Stimulated activated CD4-positive, alpha-beta T cell treated with anti-CD3 and anti-CD28 coated beads, Interleukin-2, amount 100 ng/mL, for 24 hours (primary cell): Measurements from ENCODE around the gene KBTBD13.
A peak's percentile ranks its signal among the peaks of the same experiment; 100 is the strongest.
"Not testable (repeated sequence)": the region's sequence is repeated elsewhere in the genome, so short reads cannot be mapped to it uniquely, and the experiment has no call there.

Experiments used
- DNase-seq, 2 donors: peaks; one replicate each; pipeline ENCODE4 v3.0.0-alpha.2; 2020

Gene KBTBD13

GRCh38 chr15:65089206-65089824, 12.8 kb downstream of the KBTBD13 start:
- DNase-seq: no peak

DNA sequence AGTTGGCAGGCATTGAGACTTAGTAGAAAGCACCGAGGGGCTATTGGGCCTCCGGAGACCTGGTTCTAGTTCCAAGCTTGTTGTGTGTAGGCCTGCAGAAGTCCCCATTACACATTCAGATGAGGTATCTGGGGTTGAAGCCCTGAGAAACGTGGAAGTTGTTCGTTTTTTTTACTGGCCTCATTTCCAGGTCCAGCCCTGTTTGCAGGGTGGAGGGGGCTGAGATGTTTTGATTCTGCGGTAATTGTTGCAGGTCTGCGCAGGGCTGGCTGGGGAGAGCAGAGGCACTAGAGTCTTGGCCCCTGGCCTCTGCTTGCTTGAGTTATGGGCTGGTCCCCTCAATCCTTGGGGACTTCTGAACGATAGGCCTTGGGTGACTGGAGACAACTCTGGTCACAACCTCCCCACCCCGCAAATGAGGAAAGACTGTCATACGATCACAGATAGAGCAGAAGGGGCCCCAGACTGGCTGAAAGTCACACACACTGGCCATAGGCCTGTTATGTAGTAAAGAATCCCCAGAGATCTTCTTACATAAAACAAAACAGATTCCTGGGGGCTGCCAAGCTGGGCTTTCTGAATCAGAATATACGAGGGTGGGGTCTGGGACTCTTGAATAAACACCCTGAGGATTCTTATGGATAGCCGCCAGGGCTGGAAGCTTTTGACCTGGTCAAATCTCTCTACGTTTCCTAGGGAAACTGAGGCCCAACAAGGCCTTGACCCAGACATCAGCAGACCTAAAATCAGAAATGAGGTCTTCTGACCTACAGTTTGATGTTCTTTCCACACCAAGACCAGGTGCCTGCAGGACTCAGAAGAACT, 15.6 kb downstream of the KBTBD13 start:
- no peak for DNase-seq

- no peak for DNase-seq
Measured at GRCh38 chr15:65092911-65093792, 16.6 kb downstream of the KBTBD13 start.

- not testable (repeated sequence) for DNase-seq
Measured at GRCh38 chr15:65093793-65094170, 17.2 kb downstream of the KBTBD13 start.

DNA sequence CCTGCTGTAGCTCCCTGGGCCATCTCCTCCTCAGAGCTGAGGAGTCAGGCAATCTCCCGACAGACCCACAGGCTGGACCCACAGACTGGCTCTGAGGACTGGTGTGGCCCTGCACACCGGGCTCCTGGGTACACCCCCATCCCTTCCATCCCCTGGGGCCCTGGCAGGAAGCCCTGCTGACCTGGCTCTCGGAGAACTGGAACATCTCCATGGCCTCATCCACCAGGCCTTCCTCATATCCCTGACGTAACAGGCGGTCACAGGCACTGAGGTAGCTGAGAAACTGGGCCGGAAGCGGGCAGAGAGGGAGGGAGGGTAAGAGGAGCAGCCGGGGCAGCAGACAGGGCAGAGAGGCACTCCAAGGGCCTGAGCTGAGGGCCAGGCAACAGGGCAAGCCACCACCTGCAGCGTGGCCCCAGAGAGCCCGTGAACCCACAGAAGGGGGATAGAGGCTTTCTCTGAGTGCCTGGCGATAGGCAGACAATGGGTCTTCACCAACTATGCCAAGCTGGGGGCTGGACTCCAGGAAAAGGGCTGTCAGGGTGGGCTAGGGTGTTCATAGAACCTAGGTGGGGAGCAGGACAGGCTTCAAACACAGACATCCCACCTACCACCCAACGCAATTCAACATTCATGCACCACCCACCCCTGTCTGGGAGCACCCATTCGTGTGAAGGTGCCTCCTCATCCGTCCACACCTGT, 17.9 kb downstream of the KBTBD13 start:
- no peak for DNase-seq

GRCh38 chr15:65095011-65095746, 18.6 kb downstream of the KBTBD13 start:
- no peak for DNase-seq

DNA sequence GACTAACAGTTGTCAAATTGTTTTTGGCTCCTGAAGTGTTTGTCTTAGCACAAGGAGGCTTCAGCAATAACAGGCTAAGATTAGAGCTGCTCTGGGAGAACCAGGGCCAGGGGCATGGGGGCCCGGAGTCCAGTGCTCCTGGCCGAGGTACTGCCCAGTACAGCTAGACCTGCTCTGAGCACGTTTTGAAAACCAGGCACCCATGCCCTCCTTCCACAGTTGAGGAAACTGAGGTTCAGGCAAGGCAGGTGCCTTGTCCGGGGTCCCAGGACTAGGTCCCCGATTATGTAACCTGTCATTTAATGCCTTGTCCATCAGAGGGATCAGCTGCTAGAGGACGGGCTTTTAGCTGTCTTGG, 19.2 kb downstream of the KBTBD13 start:
- no peak for DNase-seq

GRCh38 chr15:65096481-65097385, 20.2 kb downstream of the KBTBD13 start:
- DNase-seq: no peak

DNA sequence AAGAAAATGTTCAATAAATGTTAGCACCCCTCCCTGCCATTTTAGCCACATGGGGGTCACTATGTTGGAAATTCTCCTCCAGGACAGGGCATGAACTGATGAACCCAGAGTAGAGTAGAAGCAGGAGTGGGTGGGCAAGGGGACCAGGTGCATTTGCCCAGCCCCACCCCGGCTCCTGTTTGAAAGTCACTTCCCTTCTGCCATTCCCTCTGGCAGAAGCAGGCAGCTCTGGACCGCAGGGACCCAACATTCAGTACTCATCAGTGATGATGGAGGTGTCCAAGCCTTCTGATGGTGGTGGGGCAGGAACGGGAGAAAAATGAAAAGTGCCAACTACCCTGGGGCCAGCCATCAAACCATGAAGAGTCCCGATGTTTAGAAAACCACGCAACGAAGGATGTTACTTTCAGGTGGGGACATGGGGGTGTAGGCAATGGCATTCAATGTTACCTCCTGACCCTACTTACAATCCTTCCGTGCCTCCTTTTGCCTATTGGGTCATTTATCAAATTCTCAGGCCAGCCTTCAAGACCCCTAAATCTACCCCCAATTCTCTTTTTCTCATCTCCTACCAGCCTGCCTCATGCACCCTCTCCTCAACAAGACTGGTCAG, 21.2 kb downstream of the KBTBD13 start:
- no peak for DNase-seq

GRCh38 chr15:65099336-65099735, 22.8 kb downstream of the KBTBD13 start:
- no peak for DNase-seq

GRCh38 chr15:65099801-65100200, 23.3 kb downstream of the KBTBD13 start:
- DNase-seq: not testable (repeated sequence)

DNA sequence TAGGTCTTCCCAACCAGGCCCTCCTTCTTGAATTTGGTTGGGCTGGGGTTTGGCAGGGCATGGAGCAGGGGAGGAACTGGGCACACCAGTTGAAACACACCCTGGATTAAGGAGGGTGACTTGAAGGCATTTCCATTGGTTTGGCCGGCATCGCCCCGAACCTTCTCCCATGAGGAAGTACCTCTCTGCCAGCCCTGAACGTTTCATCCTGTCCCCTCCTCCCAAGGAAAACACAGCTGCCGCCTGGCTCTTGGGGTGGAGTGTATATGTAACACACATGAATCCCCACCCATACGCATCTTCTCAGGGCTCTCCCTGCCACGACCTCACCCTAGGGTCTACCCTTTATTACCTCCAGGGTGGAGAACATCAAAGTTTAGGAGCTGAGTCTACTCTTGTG, 23.9 kb downstream of the KBTBD13 start:
- DNase-seq: no peak

GRCh38 chr15:65101411-65101890, 24.9 kb downstream of the KBTBD13 start:
- peak; percentile 64 to 70 for DNase-seq

DNA sequence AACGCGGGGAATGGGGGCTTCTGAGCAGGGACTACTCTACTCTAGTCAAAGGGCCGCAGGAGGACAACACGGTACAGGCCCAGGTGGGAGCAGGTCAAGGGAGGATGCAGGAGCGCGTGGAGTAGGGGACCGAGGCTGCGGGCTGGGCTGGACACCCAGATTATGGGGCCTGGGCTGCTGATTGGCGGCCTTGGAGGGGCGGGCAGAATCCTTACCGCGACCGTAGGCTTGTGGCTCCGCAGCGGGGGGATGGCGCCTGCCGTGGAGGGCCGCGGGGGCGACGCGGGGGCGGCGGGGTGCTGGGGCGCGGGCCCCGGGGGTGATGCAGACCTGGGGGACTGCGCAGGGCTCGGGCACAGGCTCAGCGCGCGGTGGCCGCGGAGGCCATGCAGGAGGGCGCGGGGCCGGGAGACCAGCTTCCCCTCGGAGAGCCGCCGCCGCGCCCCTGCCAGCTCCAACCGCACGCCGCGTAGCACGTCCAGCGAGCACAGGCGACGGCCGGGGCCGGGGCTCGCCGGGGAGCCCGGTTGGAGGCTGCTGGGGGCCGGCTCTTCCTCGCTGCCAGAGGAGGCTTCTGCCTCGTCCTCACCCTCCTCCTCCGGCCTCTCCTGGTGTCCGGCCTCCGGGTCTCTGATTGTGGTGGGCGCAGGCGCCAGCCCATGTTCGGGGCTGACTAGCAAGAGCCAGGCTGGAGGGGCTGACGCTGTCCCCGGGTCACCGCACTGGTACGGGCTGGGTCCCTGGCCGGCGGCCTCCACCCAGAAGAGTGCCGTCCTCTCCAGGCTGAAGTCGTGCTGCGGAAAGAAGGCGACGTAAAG, 25.6 kb downstream of the KBTBD13 start:
- no peak for DNase-seq

- no peak for DNase-seq
Measured at GRCh38 chr15:65102912-65103311, 26.4 kb downstream of the KBTBD13 start.

DNA sequence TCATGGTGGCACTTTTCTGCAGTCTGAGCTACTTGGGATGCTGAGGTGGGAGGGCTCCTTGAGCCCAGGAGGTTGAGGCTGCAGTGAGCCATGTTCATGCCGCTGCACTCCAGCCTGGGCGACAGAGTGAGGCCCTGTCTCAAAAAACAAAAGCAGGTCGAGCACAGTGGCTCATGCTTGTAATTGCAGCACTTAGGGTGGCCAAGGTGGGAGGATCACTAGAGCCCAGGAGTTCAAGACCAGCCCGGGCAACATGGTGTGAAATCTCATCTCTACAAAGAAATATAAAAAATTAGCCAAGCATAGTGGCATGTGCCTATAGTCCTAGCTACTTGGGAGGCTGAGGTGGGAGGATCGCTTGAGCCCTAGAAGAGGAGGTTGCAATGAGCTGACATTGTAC, 28.5 kb downstream of the KBTBD13 start:
- DNase-seq: no peak

DNA sequence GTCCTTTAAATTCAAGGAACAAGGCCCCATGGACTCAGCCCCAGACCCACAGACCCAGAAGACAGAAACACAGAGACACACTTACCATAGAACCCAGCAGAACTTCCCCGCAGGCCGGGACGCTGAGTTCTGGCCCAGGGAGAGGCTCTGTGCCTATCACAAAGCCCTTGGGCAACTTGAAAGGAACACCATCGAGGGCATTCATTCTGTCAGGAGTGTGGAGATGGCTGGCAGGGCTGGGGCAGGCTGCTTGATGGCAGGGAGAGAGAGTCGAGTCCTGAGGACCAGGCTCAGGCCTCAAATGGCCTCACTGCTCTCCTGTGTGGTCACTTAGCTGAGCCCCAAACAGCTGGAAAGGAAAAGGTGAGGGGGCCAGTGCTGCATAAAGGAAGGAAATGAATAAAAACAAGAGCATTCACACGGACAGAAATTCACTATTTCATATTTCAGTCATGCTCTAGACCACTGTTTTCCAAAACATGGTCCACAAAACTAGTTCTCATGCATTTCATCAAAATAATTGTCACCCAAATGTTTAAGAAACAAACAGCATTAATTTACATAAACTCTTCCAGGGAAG, 29.6 kb downstream of the KBTBD13 start:
- no peak for DNase-seq

DNA sequence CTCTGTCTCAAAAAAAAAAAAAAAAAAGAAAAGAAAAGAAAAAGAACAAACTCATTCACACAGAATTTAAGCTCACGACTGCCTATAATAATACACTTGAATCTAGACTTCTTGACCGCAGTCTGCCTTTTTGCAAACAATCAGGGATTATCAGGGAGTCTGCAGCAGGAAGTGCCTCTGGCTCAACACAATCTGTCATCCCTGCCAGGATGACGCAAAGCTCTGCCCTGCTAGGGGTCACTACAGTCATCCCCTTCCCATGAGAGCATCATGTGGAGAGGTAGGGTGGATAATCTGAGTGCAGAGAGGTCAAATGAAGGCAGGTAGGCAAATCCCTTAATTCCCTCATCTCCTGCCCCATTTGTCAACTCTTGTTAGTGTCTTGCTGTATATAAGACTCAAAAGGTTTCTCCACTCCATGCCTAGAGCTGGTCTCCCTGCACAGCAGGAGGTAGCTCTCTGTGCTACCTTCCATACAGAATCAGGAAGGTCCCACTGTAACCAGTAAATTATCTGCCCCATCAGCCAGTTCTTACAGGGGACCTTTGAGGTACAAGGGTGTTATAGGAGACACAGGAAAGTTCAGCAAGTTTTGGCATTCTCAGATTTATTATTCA, 34.2 kb downstream of the KBTBD13 start:
- no peak for DNase-seq

GRCh38 chr15:65115086-65115485, 38.5 kb downstream of the KBTBD13 start, which contains the start of gene UBAP1L:
Gene UBAP1L (minus strand): TSS chr15:65115200. CDS start chr15:65106215, 8,985 bp downstream.
- no peak for DNase-seq
